Adrenal gland (tissue), 12 donors: ENCODE measurements around the gene PCYT2. TPM values are rescaled to one million over a fixed set of nuclear protein-coding genes. Genes with fewer than 3 reads are reported as not detected.

Source experiments
- DNase-seq, 7 donors: peaks; one replicate each; pipeline ENCODE4 v3.0.0-alpha.2; 2019 to 2020
- H3K27ac ChIP-seq, 5 donors: fragments of 200-600 bp; sonication (generic) in 4 of 5; 1 replicate in 3 of 5; 2 replicates in 2 of 5; pipeline versions ENCODE4 v1.5.1 to v1.8.0; 2016 to 2020; ENCODE audit warnings: mild to moderate bottlenecking in 1 of 5
- H3K27me3 ChIP-seq: fragments of 200-600 bp; 2 replicates; pipeline ENCODE4 v1.8.0; 2021
- H3K36me3 ChIP-seq, 2 donors: fragments of 200-600 bp; replicated peaks in 1 of 2; 1 replicate in 1 of 2; 2 replicates in 1 of 2; pipeline versions ENCODE4 v1.5.1 to v1.8.0; 2018 to 2022
- H3K4me1 ChIP-seq, 2 donors: fragments of 200-600 bp; replicated peaks in 1 of 2; 1 replicate in 1 of 2; 2 replicates in 1 of 2; pipeline versions ENCODE4 v1.5.1 to v1.8.0; 2018 to 2021
- H3K4me3 ChIP-seq, 4 donors: fragments of 200-600 bp; sonication (generic) in 3 of 4; one replicate each; pipeline ENCODE4 v1.5.1; 2016 to 2018
- H3K9me3 ChIP-seq, 3 donors: fragments of 200-600 bp; sonication (generic) in 1 of 3; replicated peaks in 1 of 3; 1 replicate in 2 of 3; 2 replicates in 1 of 3; pipeline versions ENCODE4 v1.5.1 to v1.8.0; 2016 to 2021
- CTCF ChIP-seq, 6 experiments: fragments of 450-650 bp in 4 of 6; fragments of 200-600 bp in 2 of 6; sonication (generic) in 1 of 6; IDR thresholded peaks; 1 replicate in 5 of 6; 2 replicates in 1 of 6; pipeline versions ENCODE4 v1.5.1 to v1.8.0; 2016 to 2021; ENCODE audit warnings: antibody characterized with exemption in 6 of 6, mild to moderate bottlenecking in 2 of 6, moderate library complexity in 1 of 6
- POLR2A ChIP-seq, 2 donors: fragments of 450-650 bp; IDR thresholded peaks; one replicate each; pipeline ENCODE4 v1.6.1; 2017; ENCODE audit warnings: antibody characterized with exemption in 2 of 2, mild to moderate bottlenecking in 2 of 2, moderate library complexity in 1 of 2
- WGBS, 4 donors: extraction: QIAGEN DNeasy Blood & Tissue Kit in 2 of 4; methylation state at CpG; one replicate each; pipeline versions ENCODE4 v1.1.5 to v1.1.7; 2013 to 2017; 5-methylcytosine and 5-hydroxymethylcytosine counted together
- intact Hi-C, 2 donors: fragments of 100-400 bp; cut with DNase I; formaldehyde crosslinking; loops; one replicate each; pipeline versions ENCODE4 v1.14.1 to v1.15.0; 2022 to 2023
- polyA plus RNA-seq, 3 donors: library from polyadenylated mRNA; stranded (reverse); fragments of 200-250 nt in 2 of 3; fragments of 350-450 nt in 1 of 3; fragmentation: Illumina TruSeq in 1 of 3; extraction: RNeasy Lipid Tissue Mini Kit (QIAGEN cat#74804) in 1 of 3; gene quantifications; one replicate each; pipeline ENCODE4 v1.2.3, GENCODE V29; 2013 to 2014
- total RNA-seq, 9 donors: library from RNA; depleted of rRNA in 4 of 9; stranded (reverse); fragments of >200 nt in 4 of 9; fragments of 120-200 nt in 1 of 9; fragmentation: NEBNext Ultra II Directional in 1 of 9; extraction: Animal tissue kit (Norgen Biotek cat#: 25700) in 1 of 9; gene quantifications; one replicate each; pipeline versions ENCODE4 v1.1.0 to v1.2.4, GENCODE V29; 2013 to 2023
- donor health status: healthy with polysubstance abuse.
- donor health status: Bipolar disorder and iron deficiency.
- donor health status: DM: yes; HTN: yes; CAD: no.
- donor health status: DM: no; HTN: no; CAD: no.
- donor health status: DM: no; HTN: no; CAD: no.
- donor health status: DM: yes; HTN: yes; CAD: no.

The PCYT2 gene
- total and polyA plus RNA-seq, 12 donors, result 19.8 to 41.2 (median 30.2) TPM

GRCh38 chr17:81906476-81907218, 4.6 kb downstream of the PCYT2 start:
- Histone ChIP-seq H3K36me3 (no peaks in the 10 kb centered on the region), H3K4me3 (no peak overlapping the region), H3K27ac (no peak overlapping the region), H3K9me3 (no peaks in the 10 kb centered on the region), H3K27me3 (peaks cover 4% of the 10 kb centered on the region), H3K4me1 (peaks cover 11 to 18% of the 10 kb centered on the region in 2 donors)
- no peak for DNase-seq
- intact Hi-C loops, result no loop called here
- TF ChIP-seq POLR2A (IDR thresholded peaks at IDR 0.05) (no peak), CTCF (IDR thresholded peaks at IDR 0.05) (no peak)
- 87 to 94% (median 92%) methylated on average over 8 to 15 of the region's 15 CpGs for WGBS, 4 donors

DNA sequence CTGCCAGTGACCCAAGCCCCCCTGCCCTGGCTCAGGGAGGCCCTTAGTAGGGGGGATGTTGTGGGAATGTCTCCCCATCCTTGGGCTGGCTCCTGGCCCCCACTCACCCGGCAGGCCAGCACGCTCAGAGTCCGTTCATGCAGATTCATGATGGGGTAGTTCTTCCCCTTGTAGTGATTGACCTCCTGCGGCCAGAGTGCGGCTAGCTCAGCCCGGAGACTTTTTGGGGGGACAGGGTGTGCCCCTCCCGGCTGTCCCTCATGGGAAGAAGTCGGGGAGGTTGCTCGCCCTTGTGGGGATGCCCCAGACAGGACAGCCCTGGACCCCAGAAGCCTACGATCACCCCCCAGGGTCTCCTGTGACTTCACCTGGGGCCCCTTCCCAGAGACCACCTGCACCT, 5.2 kb downstream of the PCYT2 start:
- peaks cover 11 to 20% of the 10 kb centered on the region in 2 donors for H3K4me1 ChIP-seq
- intact Hi-C loops, result no loop called here
- TF ChIP-seq CTCF (IDR thresholded peaks at IDR 0.05), result no peak
- H3K9me3 ChIP-seq, result no peaks in the 10 kb centered on the region
- H3K27me3 ChIP-seq, result peaks cover 4% of the 10 kb centered on the region
- no peaks in the 10 kb centered on the region for H3K36me3 ChIP-seq
- H3K4me3 ChIP-seq, result no peak overlapping the region
- 96 to 97% (median 96%) methylated on average over 7 to 10 of the region's 10 CpGs for WGBS, 4 donors
- no peak overlapping the region for H3K27ac ChIP-seq
- no peak for DNase-seq

GRCh38 chr17:81905424-81905875, 5.7 kb downstream of the PCYT2 start:
- Histone ChIP-seq H3K36me3 (no peaks in the 10 kb centered on the region), H3K4me1 (peaks cover 7 to 19% of the 10 kb centered on the region in 2 donors), H3K9me3 (no peaks in the 10 kb centered on the region), H3K4me3 (no peak overlapping the region), H3K27me3 (peaks cover 4% of the 10 kb centered on the region), H3K27ac (no peak overlapping the region)
- TF ChIP-seq CTCF (IDR thresholded peaks at IDR 0.05), result no peak
- TF ChIP-seq POLR2A (IDR thresholded peaks at IDR 0.05), result no peak
- no peak for DNase-seq
- WGBS, 4 donors, result 94 to 97% (median 95%) methylated on average over 9 to 16 of the region's 16 CpGs
- intact Hi-C loops, result no loop called here

DNA sequence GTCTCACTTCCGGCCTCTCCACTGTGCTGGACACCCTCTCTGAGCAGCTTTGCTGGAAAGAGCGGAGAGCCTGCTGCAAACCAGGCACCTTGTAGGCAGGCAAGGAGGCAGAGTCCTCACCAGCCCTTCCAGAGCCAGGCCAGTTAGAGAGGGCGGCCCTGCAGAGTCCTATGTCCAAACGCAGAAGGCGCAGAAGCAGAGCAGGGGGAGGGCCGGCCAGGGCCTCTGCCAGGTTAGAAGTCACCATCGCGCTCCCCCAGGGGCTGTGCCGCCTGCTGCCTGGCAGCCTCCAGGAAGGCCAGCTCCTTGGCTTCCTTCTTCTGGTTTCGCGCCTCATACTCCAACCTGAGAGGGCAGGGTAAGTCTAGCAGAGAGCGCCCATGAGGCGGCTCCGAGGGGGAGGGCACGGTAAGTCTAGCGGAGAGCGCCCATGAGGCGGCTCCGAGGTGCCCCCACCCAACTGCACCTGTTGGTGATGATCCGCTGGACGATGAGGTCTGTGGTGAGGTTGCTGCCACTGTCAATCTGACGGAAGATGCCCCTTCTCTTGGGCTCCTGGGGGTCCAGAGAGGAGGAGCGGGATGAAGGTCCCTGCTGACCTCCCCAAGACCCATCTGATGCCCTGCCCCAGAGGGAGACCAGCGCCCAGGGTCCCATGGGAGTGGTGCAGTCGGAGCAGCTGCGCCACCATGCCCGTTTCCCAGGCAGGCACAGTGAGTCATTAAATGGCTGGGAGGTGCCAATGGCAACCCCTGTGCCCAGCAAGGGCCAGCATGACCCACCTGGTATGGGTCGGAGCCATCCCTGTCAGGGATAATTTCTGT, 6.4 kb downstream of the PCYT2 start:
- intact Hi-C loops, result no loop called here
- no peaks in the 10 kb centered on the region for H3K9me3 ChIP-seq
- no peak for DNase-seq
- peaks cover 3 to 14% of the 10 kb centered on the region in 2 donors for H3K4me1 ChIP-seq
- WGBS, 4 donors, result 90 to 97% (median 94%) methylated on average over 21 to 28 of the region's 28 CpGs
- H3K27ac ChIP-seq, result no peak overlapping the region
- H3K4me3 ChIP-seq, result no peak overlapping the region
- H3K36me3 ChIP-seq, result peaks cover 0 to 5% of the 10 kb centered on the region in 2 donors
- peaks cover 4% of the 10 kb centered on the region for H3K27me3 ChIP-seq
- TF ChIP-seq CTCF (IDR thresholded peaks at IDR 0.05) (no peak), POLR2A (IDR thresholded peaks at IDR 0.05) (no peak)
